ENCODE results near the gene DRC7. TPM values are rescaled to one million over a fixed set of nuclear protein-coding genes. Genes with fewer than 3 reads are reported as not detected.
"Not testable (repeated sequence)": the region's sequence is repeated elsewhere in the genome, so short reads cannot be mapped to it uniquely, and the experiment has no call there.

Gene DRC7
- total RNA-seq, 4 donors from 2014 or later: 0.22 to 7.1 TPM; not detected in 2

DNA sequence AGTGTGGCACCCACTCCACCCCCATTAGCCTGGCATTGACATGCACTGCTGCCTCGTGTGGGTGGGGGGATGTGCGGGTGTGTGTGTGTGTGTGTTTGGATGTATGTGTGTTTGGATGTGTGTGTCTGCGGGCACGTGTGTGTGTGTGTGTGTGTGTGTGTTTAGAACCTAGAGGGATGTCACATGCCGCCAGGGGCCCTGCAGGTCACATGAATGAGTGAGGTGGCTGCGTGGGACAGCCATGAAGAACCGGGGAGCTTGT lies 50.0 kb downstream of the DRC7 start:
- Histone ChIP-seq H3K27ac (no peak overlapping the region), H3K4me1 (no peaks in the 10 kb centered on the region), H3K4me3 (replicated peaks in 1 of 3) (no peak overlapping the region), H3K27me3 (no peaks in the 10 kb centered on the region), H3K9me3 (no peaks in the 10 kb centered on the region), H3K36me3 (peaks cover 0 to 3% of the 10 kb centered on the region in 2 donors)
- DNase-seq: no peak
- WGBS, 2 donors: 93 to 96% methylated on average over 5 to 6 of the region's 7 CpGs
- intact Hi-C loops (cut with DNase I): no loop called here
- no peak for TF ChIP-seq POLR2A (IDR thresholded peaks at IDR 0.05)
- TF ChIP-seq, protein P1, sequence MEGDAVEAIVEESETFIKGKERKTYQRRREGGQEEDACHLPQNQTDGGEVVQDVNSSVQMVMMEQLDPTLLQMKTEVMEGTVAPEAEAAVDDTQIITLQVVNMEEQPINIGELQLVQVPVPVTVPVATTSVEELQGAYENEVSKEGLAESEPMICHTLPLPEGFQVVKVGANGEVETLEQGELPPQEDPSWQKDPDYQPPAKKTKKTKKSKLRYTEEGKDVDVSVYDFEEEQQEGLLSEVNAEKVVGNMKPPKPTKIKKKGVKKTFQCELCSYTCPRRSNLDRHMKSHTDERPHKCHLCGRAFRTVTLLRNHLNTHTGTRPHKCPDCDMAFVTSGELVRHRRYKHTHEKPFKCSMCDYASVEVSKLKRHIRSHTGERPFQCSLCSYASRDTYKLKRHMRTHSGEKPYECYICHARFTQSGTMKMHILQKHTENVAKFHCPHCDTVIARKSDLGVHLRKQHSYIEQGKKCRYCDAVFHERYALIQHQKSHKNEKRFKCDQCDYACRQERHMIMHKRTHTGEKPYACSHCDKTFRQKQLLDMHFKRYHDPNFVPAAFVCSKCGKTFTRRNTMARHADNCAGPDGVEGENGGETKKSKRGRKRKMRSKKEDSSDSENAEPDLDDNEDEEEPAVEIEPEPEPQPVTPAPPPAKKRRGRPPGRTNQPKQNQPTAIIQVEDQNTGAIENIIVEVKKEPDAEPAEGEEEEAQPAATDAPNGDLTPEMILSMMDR (IDR thresholded peaks at IDR 0.05): no peak

DNA sequence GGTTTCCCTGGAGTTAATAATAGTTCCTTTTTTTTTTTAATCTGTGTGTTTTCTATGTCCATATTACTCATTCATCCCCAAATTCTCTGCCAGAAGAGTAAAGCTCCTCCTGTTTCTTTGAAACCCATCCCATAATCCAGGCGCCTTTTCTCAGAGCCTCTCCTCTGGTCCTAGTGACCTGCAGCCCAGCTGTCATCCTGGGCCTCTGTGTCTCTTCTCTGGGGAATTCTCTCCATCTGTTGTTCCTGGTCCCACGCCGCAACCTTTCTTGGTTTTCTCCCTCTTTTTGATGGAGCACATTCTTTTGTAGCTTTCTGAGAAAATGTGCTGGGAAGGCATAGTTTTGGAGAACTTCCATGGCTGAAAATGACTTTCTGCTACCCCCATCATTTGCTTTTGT lies 51.2 kb downstream of the DRC7 start:
- no peaks in the 10 kb centered on the region for H3K27me3 ChIP-seq
- no peaks in the 10 kb centered on the region for H3K4me1 ChIP-seq
- DNase-seq: no peak
- peaks cover 0 to 3% of the 10 kb centered on the region in 2 donors for H3K36me3 ChIP-seq
- no peak overlapping the region for H3K4me3 ChIP-seq (replicated peaks in 1 of 3)
- no peaks in the 10 kb centered on the region for H3K9me3 ChIP-seq
- intact Hi-C loops (cut with DNase I): no loop called here
- TF ChIP-seq, protein P1 (IDR thresholded peaks at IDR 0.05): no peak
- TF ChIP-seq POLR2A (IDR thresholded peaks at IDR 0.05): no peak
- WGBS, 2 donors: 96% methylated on average over 3 of the region's 3 CpGs
- no peak overlapping the region for H3K27ac ChIP-seq

DNA sequence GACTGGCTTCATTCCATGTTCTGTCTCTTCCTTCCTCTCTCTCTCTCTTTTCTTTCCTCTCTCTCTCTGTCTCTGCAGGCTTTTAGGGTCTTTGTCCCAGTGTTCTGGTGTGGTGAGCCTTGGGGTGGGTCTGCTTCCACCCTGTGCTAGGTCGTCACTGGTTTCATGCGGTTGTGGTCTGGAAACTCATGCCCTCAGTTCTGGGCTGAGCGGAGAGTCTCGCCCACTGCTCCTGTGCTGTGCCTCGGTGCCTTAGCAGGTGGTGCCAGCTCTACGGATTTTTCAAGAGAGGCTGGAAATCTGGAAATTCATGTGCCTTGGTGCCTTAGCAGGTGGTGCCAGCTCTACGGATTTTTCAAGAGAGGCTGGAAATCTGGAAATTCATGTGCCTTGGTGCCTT lies 51.7 kb downstream of the DRC7 start:
- H3K4me3 ChIP-seq (replicated peaks in 1 of 3); H3K27ac ChIP-seq; intact Hi-C loops (cut with DNase I); H3K4me1 ChIP-seq; DNase-seq; H3K9me3 ChIP-seq; H3K27me3 ChIP-seq; H3K36me3 ChIP-seq: not testable (repeated sequence)
- WGBS, 2 donors: 95% methylated on average over 7 of the region's 7 CpGs

DNA sequence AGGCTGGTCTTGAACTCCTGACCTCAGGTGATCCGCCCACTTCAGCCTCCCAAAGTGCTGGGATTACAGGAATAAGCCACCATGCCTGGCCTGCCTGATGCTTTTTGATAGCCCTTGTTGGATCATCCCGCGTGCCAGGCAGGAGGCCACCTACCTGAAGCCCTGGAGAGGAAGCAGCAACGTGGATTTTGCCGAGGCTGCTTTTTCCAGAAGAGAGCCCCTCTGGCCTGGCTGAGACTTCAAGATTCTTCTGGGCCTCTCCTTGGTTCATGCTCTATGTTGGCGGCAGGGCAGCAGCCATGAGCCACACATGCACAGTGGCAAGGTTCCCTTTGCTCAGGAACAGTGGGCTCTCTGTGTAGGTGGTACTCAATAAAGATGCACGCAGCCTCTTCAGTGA lies 52.5 kb downstream of the DRC7 start:
- Histone ChIP-seq H3K4me1 (no peaks in the 10 kb centered on the region), H3K9me3 (no peaks in the 10 kb centered on the region), H3K27me3 (no peaks in the 10 kb centered on the region), H3K4me3 (replicated peaks in 1 of 3) (no peak overlapping the region), H3K27ac (no peak overlapping the region), H3K36me3 (peaks cover 0 to 3% of the 10 kb centered on the region in 2 donors)
- no peak for DNase-seq
- TF ChIP-seq POLR2A (IDR thresholded peaks at IDR 0.05): no peak
- TF ChIP-seq, protein P1 (IDR thresholded peaks at IDR 0.05): no peak
- intact Hi-C loops (cut with DNase I): no loop called here
- 93% methylated on average over 3 to 7 of the region's 7 CpGs for WGBS, 2 donors

DNA sequence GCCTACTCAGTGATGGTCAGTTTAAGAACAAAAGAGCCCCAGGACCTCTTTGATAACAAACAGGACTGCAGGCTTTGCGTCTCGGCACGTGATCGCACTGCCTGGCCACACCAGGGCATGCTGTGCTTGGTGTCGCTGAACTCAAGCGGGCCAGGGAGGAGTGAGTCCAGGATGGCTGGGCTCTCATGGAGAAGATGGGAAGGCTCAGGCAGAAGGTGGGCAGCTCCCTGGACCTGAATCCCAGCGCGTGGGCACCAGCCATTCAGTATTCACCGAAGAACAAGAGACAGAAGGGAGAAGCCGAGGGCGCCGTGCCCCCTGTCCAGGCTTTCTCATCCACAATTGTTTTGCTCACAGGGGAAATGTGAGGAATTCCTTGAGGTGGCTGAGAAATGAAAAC lies 52.9 kb downstream of the DRC7 start:
- intact Hi-C loops (cut with DNase I): no loop called here
- WGBS, 2 donors: 95% methylated on average over 12 of the region's 12 CpGs
- Histone ChIP-seq H3K4me1 (no peaks in the 10 kb centered on the region), H3K9me3 (no peaks in the 10 kb centered on the region), H3K36me3 (no peaks in the 10 kb centered on the region), H3K4me3 (replicated peaks in 1 of 3) (no peak overlapping the region), H3K27ac (no peak overlapping the region), H3K27me3 (no peaks in the 10 kb centered on the region)
- TF ChIP-seq POLR2A (IDR thresholded peaks at IDR 0.05): no peak
- TF ChIP-seq, protein P1 (IDR thresholded peaks at IDR 0.05): no peak
- no peak for DNase-seq

DNA sequence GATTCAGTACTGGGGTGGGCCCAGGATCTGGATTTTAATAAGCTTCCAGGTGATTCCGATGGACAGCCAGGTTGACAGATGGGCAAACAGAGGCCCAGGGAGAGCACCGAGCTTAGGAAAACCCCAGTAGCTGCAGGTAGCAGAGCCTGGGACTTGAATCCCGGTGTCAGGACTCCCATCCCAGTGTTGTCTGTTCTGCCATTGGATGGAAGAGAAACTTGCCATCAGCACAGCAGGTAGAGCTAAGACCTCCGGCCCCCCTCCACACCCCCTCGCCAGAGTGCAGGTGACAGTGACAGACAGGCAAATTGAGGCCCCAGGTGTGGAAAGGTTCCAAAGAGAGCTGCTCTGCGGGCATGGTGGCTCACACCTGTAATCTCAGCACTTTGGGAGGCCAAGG lies 53.4 kb downstream of the DRC7 start:
- intact Hi-C loops (cut with DNase I): no loop called here

More for the DNA sequence above, 53.4 kb downstream of the DRC7 start:
- Histone ChIP-seq H3K4me3 (replicated peaks in 1 of 3) (no peak overlapping the region), H3K9me3 (no peaks in the 10 kb centered on the region), H3K27me3 (no peaks in the 10 kb centered on the region), H3K27ac (no peak overlapping the region), H3K36me3 (no peaks in the 10 kb centered on the region), H3K4me1 (no peaks in the 10 kb centered on the region)
- 96 to 100% methylated on average over 3 to 6 of the region's 6 CpGs for WGBS, 2 donors
- no peak for DNase-seq
- TF ChIP-seq, protein P1 (IDR thresholded peaks at IDR 0.05): no peak
- TF ChIP-seq POLR2A (IDR thresholded peaks at IDR 0.05): no peak

Measured in thyroid gland (tissue), 4 donors.